OCI-LY1 (cell line): ENCODE data around the gene CDC73.

ENCODE experiments used
- H2AFZ ChIP-seq: fragments of 200-600 bp; sonication (generic), shearing (Covaris generic); 2 replicates; pipeline ENCODE4 v1.6.0; 2014; ENCODE audit warnings: antibody characterized with exemption, mild to moderate bottlenecking, low read length
- H3F3A ChIP-seq: fragments of 200-600 bp; sonication (generic), shearing (Covaris generic); 2 replicates; pipeline ENCODE4 v1.6.0; 2014; ENCODE audit warnings: mild to moderate bottlenecking, antibody characterized with exemption, low read length, moderate library complexity; ENCODE audit not compliant: insufficient read depth
- H3K27ac ChIP-seq: fragments of 200-600 bp; sonication (generic); 2 replicates; pipeline ENCODE4 v1.5.1; 2014; ENCODE audit warnings: low read length, mixed run types, mild to moderate bottlenecking, low read depth; ENCODE audit not compliant: poor library complexity, severe bottlenecking
- H3K27me3 ChIP-seq: fragments of 200-600 bp; sonication (generic); 2 replicates; pipeline ENCODE4 v1.6.0; 2014; ENCODE audit warnings: antibody characterized with exemption, mild to moderate bottlenecking, low read length, moderate library complexity; ENCODE audit not compliant: insufficient read depth
- H3K36me3 ChIP-seq: fragments of 200-600 bp; sonication (generic); 2 replicates; pipeline ENCODE4 v1.6.1; 2014; ENCODE audit warnings: mild to moderate bottlenecking, antibody characterized with exemption, low read length, moderate library complexity, mixed read lengths; ENCODE audit not compliant: insufficient read depth
- H3K4me1 ChIP-seq: fragments of 200-600 bp; sonication (generic); 2 replicates; pipeline ENCODE4 v1.5.1; 2014; ENCODE audit warnings: mild to moderate bottlenecking, low read length, moderate library complexity; ENCODE audit not compliant: insufficient read depth, severe bottlenecking
- H3K4me2 ChIP-seq: fragments of 200-600 bp; sonication (generic), shearing (Covaris generic); 2 replicates; pipeline ENCODE4 v1.6.1; 2014; ENCODE audit warnings: low read length
- H3K4me3 ChIP-seq: fragments of 200-600 bp; sonication (generic); 2 replicates; pipeline ENCODE4 v1.5.1; 2014; ENCODE audit warnings: low read length, low read depth, mild to moderate bottlenecking, mixed read lengths; ENCODE audit not compliant: poor library complexity, severe bottlenecking
- H3K79me2 ChIP-seq: fragments of 200-600 bp; shearing (Covaris generic); 2 replicates; pipeline ENCODE4 v1.6.1; 2016; ENCODE audit warnings: mixed run types, low read length, mixed read lengths; ENCODE audit not compliant: insufficient read depth
- H3K9ac ChIP-seq: fragments of 200-600 bp; sonication (generic), shearing (Covaris generic); 2 replicates; pipeline ENCODE4 v1.6.1; 2014; ENCODE audit warnings: mild to moderate bottlenecking, low read length, mixed read lengths
- H3K9me2 ChIP-seq: fragments of 200-600 bp; sonication (generic), shearing (Covaris generic); 2 replicates; pipeline ENCODE4 v1.6.1; 2014; ENCODE audit warnings: low read depth, mild to moderate bottlenecking, low read length, mixed read lengths
- H3K9me3 ChIP-seq: fragments of 200-600 bp; shearing (Covaris generic); 2 replicates; pipeline ENCODE4 v1.6.1; 2014; ENCODE audit warnings: low read length, mixed read lengths
- H4K20me1 ChIP-seq: fragments of 200-600 bp; sonication (generic), shearing (Covaris generic); 2 replicates; pipeline ENCODE4 v1.6.0; 2016; ENCODE audit warnings: mild to moderate bottlenecking, low read length; ENCODE audit not compliant: insufficient read depth
- CTCF ChIP-seq: fragments of 200-600 bp; sonication (generic), shearing (Covaris generic); IDR thresholded peaks from 2 replicates; pipeline ENCODE4 v1.5.1; 2017; ENCODE audit warnings: mild to moderate bottlenecking, antibody characterized with exemption, low read length, moderate library complexity, mixed read lengths
- EZH2 ChIP-seq: fragments of 200-600 bp; sonication (generic), shearing (Covaris generic); IDR thresholded peaks from 2 replicates; pipeline ENCODE4 v1.8.0; 2017; ENCODE audit warnings: borderline replicate concordance, mixed run types, mild to moderate bottlenecking, antibody characterized with exemption, low read length, moderate library complexity, mixed read lengths

CDC73 gene

DNA sequence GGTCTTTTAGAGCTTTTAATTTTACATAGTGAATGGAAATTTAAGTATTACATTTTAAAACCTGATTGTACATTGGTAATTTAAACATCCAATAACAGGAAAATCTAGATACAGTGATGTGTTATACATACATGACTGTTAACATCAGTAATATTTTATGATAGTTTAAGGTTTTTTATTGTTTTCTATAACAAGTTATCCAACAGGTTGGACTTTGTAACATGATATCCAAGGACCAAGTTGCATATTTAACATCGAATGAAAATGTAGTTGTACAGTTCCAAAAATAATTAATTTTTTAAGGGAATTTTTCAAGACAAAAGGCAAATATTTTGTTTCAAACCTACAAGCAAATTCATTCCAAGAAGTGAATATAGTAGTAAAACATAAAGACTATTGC lies 31.0 kb upstream of the CDC73 start:
- Histone ChIP-seq H3K79me2 (no peaks in the 10 kb centered on the region), H4K20me1 (no peaks in the 10 kb centered on the region), H3K36me3 (peaks cover 73% of the 10 kb centered on the region), H3K4me3 (no peak overlapping the region), H3K9me2 (no peaks in the 10 kb centered on the region), H3K27ac (no peak overlapping the region), H3K9ac (no peak overlapping the region), H3K27me3 (no peaks in the 10 kb centered on the region), H3K4me2 (no peak overlapping the region), H3K9me3 (no peaks in the 10 kb centered on the region), H3F3A (peaks cover 5% of the 10 kb centered on the region; the same call in 1 of the 2 replicates), H3K4me1 (no peaks in the 10 kb centered on the region), H2AFZ (no peak overlapping the region)
- TF ChIP-seq EZH2 = no peak
- no peak for TF ChIP-seq CTCF

GRCh38 chr1:193094112-193094511 lies 27.7 kb upstream of the CDC73 start:
- no peaks in the 10 kb centered on the region for H3K9me3 ChIP-seq
- no peak overlapping the region for H3K4me2 ChIP-seq
- no peaks in the 10 kb centered on the region for H3K27me3 ChIP-seq
- no peaks in the 10 kb centered on the region for H3K79me2 ChIP-seq
- peaks cover 5% of the 10 kb centered on the region; the same call in 1 of the 2 replicates for H3F3A ChIP-seq
- no peaks in the 10 kb centered on the region for H4K20me1 ChIP-seq
- no peaks in the 10 kb centered on the region for H3K9me2 ChIP-seq
- H2AFZ ChIP-seq = no peak overlapping the region
- no peak overlapping the region for H3K9ac ChIP-seq
- no peak for TF ChIP-seq CTCF
- TF ChIP-seq EZH2 = no peak
- no peaks in the 10 kb centered on the region for H3K4me1 ChIP-seq
- no peak overlapping the region for H3K27ac ChIP-seq
- H3K4me3 ChIP-seq = no peak overlapping the region
- H3K36me3 ChIP-seq = peaks cover 83% of the 10 kb centered on the region

DNA sequence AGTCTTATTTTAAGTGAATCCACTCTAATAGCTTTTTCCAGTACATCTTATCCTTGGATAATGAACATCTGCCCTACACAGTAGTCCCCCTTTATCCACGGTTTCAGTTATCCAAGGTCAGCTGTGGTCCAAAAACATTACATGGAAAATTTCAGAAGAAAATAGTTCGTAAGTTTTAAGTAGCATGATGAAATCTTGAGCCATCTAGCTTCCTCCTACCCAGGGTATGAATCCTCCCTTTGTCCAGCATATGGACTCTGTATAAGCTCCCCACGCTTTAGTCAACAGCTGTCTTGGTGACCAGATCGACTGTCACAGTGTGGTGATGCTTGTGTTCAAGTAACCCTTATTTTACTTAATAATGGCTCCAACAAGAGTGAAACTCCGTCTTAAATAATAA lies 19.2 kb upstream of the CDC73 start:
- H3K9ac ChIP-seq = no peak overlapping the region
- H3K27me3 ChIP-seq = no peaks in the 10 kb centered on the region
- no peak overlapping the region for H3K4me3 ChIP-seq
- no peaks in the 10 kb centered on the region for H3K9me2 ChIP-seq
- no peak overlapping the region for H3K27ac ChIP-seq
- H3K4me2 ChIP-seq = no peak overlapping the region
- H3K9me3 ChIP-seq = no peaks in the 10 kb centered on the region
- peaks cover 16% of the 10 kb centered on the region; the same call in 1 of the 2 replicates for H3K79me2 ChIP-seq
- TF ChIP-seq CTCF = no peak
- no peak for TF ChIP-seq EZH2
- no peak overlapping the region for H2AFZ ChIP-seq
- no peaks in the 10 kb centered on the region for H3F3A ChIP-seq
- peaks cover 32% of the 10 kb centered on the region; the same call in 1 of the 2 replicates for H3K36me3 ChIP-seq
- H4K20me1 ChIP-seq = no peaks in the 10 kb centered on the region
- peaks cover 17% of the 10 kb centered on the region for H3K4me1 ChIP-seq
